GM19324 (cell line): ENCODE results near the gene RPS6KC1.
"Not testable (repeated sequence)": the region's sequence is repeated elsewhere in the genome, so short reads cannot be mapped to it uniquely, and the experiment has no call there.

Experiments used
- ATAC-seq: cut with Tn5 transposase; IDR thresholded peaks from one replicate; pipeline ENCODE4 v1.9.1; 2021; ENCODE audit warnings: mild to moderate bottlenecking, moderate library complexity; ENCODE audit not compliant: unreplicated experiment, low FRiP score

Gene RPS6KC1

GRCh38 chr1:213136190-213136917 is 85.3 kb downstream of the RPS6KC1 start:
- no peak for ATAC-seq

DNA sequence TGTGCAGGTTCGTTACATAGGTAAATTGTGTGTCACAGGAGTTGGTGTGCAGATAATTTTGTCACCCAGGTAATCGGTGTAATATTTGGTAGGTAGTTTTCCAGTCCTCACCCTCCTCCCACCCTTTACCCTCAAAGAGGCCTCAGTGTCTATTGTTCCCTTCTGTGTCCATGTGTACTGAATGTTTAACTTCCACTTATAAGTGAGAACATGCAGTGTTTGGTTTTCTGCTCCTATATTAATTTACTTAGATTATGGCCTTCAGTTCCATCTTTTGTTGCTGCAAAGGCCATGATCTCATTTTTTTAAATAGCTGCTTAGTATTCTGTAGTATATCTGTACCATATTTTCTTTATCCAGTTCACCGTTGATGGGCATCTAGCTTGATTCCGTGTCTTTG is 87.3 kb downstream of the RPS6KC1 start:
- no peak for ATAC-seq

GRCh38 chr1:213138892-213139291 is 87.9 kb downstream of the RPS6KC1 start:
- ATAC-seq: no peak

DNA sequence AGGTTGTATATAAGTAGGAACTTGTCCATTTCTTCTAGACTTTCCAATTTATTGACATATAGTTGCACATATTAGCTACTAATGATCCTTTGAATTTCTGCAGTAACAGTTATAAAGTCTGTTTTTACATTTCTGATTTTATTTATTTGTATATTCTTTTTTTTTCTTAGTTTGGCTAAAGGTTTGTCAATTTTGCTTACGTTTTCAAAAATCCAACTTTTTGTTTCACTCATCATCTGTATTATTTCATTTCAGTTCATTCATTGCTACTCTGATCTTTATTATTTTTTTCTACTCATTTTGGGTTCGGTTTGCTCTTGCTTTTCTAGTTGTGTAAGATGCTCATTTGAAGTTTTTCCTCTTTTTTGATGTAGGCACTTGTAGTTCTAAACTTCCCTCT is 97.9 kb downstream of the RPS6KC1 start:
- no peak for ATAC-seq

GRCh38 chr1:213150090-213150489 is 99.0 kb downstream of the RPS6KC1 start:
- not testable (repeated sequence) for ATAC-seq

DNA sequence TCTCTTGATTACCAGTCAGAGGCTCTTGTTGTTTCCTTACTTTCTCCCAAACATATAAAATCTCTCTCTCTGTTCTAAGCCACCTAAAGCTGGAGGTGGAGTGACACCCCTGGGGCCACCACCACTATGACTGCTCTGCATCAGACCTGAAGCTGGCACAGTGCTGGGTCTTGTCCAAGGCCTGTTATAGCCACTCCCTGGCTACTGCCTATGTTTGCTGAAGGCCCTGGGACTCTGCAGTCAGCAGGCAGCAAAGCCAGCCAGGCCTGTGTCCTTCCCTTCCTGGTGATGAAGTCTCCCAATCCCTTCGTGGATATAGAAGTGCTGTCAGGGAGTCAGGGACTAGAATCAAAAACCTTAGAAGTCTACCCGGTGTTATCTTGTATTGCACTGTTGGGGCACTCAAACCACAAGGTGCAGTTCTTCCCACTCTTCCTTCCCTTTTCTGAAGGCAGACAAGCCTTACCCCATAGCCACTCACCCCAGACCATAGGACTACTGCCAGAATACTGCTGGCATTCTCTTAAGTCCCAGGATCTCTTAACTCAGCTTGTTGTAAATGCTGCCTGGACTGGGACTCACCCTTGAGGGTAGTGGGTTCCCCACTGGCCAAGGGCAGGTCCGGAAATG is 103.1 kb downstream of the RPS6KC1 start:
- ATAC-seq: no peak

- ATAC-seq: no peak
Observed at GRCh38 chr1:213159376-213159775, 108.3 kb downstream of the RPS6KC1 start.

GRCh38 chr1:213160442-213160841 is 109.4 kb downstream of the RPS6KC1 start:
- ATAC-seq: not testable (repeated sequence)

- no peak for ATAC-seq
Observed at GRCh38 chr1:213162338-213162737, 111.3 kb downstream of the RPS6KC1 start.

- no peak for ATAC-seq
Observed at GRCh38 chr1:213162862-213163261, 111.8 kb downstream of the RPS6KC1 start.

DNA sequence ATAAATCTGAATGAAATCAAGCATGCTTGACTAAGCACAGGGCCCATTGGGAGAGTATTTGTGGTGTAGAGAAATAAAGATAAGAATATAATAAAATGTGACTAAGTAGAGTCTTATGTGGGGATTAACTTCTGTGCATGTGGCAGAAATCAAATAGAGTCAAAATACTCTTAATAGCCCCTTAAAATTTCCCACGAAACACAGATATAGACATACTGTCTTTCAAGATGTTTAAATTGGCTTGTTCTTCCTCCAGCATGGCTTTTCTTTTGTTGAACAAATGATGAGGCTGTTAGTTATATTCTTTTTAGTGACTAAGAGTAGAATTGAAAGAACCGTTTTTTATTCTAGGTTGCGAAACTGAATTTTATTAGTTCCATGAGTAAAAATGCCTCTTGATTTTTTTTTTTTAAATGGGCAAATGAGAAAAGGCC is 112.3 kb downstream of the RPS6KC1 start:
- no peak for ATAC-seq

DNA sequence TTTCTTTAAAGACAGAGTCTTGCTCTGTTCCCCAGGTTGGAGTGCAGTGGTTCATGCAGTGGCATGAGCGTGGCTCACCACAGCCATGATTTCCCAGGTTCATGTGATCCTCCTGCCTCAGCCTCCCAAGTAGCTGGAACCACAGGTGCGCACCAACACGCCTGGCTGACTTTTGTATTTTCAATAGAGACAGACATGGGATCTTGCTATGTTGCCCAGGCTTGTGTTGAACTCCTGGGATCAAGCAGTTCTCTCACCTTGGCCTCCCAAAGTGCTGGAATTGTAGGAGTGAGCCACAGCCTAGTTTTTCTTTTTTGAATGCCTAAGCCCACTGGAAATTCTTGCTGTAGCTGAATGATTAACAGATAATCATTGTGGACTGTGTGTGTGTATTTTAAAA is 113.5 kb downstream of the RPS6KC1 start:
- ATAC-seq: no peak

- ATAC-seq: no peak
Observed at GRCh38 chr1:213166852-213167251, 115.8 kb downstream of the RPS6KC1 start.

- ATAC-seq: no peak
Observed at GRCh38 chr1:213171711-213172110, 120.7 kb downstream of the RPS6KC1 start.

DNA sequence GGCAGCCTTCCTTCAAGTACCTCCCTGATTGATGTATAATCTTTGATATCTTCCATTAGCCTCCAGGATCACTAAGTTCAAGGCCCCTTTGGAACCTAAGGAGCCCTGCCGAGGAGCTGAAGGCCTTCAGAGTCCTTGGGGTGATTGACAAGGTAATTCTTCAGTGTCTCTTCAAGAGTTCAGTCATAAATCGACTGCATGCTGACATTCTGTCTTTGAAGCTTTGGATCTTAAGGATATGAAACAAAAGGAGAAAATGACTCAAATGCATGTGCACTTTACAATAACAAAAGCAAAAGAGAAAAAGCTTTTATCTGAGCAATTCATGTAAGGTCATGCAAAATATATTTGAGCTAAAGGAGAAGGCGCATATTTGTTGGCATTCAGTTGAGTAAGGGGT is 125.3 kb downstream of the RPS6KC1 start:
- no peak for ATAC-seq

- ATAC-seq: no peak
Observed at GRCh38 chr1:213179784-213180183, 128.7 kb downstream of the RPS6KC1 start.

DNA sequence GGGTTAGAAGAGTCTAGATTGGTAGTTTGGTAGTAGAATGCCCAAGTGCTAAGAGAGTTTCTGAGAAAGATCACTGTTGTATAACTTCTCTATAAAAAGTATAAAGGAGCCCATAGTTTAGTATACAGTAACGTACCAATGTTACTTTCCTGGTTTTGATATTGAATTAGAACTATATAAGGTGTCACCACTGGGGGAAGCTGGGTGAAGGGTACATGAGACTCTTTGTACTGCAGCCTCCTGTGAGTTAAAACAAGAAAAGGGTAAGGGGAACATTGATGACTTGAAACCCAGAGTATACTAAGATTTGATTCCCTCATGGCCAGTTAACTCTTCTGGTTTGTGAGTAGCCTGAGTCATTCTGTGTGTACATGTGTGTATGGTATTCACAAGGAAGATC is 129.8 kb downstream of the RPS6KC1 start:
- ATAC-seq: no peak

GRCh38 chr1:213183036-213183672 is 132.1 kb downstream of the RPS6KC1 start:
- no peak for ATAC-seq

DNA sequence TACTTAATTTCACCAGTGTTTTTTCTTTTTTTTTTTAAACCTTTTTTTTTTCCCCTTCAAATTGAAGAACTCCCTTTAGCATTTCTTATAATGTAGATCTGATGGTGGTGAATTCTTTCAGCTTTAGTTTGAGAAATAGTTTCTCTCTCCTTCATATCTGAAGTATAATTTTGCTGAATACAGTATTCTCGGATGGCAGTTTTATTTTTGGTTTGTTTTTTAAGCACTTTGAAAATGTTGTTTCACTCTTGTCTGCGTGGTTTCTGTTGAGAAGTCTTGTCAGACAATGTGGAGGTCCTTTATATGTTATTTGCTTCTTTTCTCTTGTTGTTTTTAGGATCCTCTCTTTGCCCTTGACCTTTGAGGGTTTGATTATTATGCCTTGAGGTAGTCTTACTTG is 135.1 kb downstream of the RPS6KC1 start:
- no peak for ATAC-seq

DNA sequence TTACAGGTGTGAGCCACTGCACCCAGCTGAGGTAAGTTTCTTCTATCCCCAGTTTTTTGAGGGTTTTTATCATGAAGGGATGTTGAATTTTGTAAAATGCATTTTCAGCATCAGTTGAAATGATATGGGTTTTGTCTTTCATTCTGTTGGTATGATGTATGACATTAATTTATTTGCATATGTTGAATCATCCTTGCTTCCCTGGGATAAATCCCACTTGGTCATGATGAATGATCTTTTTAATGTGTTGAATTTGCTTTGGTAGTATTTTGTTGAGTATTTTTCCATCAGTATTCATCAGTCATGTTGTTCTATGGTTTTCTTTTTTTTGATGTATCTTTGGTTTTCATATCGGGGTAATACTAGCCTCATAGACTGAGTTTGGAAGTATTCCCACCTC is 141.0 kb downstream of the RPS6KC1 start:
- no peak for ATAC-seq

DNA sequence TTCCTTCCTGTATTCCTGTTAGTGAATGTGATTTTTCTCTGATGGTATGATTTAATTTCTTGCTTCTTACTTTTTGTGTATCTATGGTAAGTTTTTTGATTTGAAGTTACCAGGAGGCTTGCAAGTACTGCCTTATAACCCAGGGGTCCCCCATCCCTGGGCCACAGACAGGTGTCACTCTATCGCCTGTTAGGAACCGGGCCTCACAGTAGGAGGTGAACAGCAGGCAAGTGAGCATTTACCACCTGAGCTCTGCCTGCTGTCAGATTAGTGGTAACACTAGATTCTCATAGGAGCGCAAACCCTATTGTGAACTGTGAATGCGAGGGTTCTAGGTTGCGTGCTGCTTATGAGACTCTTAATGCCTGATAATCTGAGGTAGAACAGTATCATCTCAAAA is 143.3 kb downstream of the RPS6KC1 start:
- ATAC-seq: no peak

GRCh38 chr1:213194855-213195254 is 143.8 kb downstream of the RPS6KC1 start:
- no peak for ATAC-seq
